Brain microvascular endothelial cell (primary cell): ENCODE measurements around the gene PON3.

Source experiments
- DNase-seq: peaks from one replicate; pipeline ENCODE4 v3.0.0-alpha.2; 2020
- H3K27ac ChIP-seq: fragments of 250-450 bp; sonication (Bioruptor Pico); 2 replicates; pipeline ENCODE4 v1.5.1; 2020; ENCODE audit warnings: mild to moderate bottlenecking, moderate library complexity
- H3K27me3 ChIP-seq: fragments of 250-450 bp; sonication (Bioruptor Pico); replicated peaks from 2 replicates; pipeline ENCODE4 v1.5.1; 2020; ENCODE audit warnings: mild to moderate bottlenecking
- H3K36me3 ChIP-seq: fragments of 250-450 bp; sonication (Bioruptor Pico); replicated peaks from 2 replicates; pipeline ENCODE4 v1.5.1; 2020; ENCODE audit warnings: mild to moderate bottlenecking
- H3K4me3 ChIP-seq: 2 replicates; pipeline ENCODE4 v1.5.1; 2011; ENCODE audit warnings: low read depth, mild to moderate bottlenecking, control low read depth, low read length, moderate library complexity
- in situ Hi-C: cut with HindIII; loops from 2 replicates; pipeline ENCODE4 v1.10.0; 2017; ENCODE audit warnings: low sequenced_read_pairs, low pct_ligation_motif_present
- TF ChIP-seq, protein P1 (sequence below): IDR thresholded peaks from 2 replicates; pipeline ENCODE4 v1.5.1; 2011; ENCODE audit warnings: low read depth, mild to moderate bottlenecking, moderate library complexity, low read length, control low read depth, inconsistent platforms; ENCODE audit errors: missing control alignments

Gene PON3

GRCh38 chr7:95323410-95324129 lies 72.6 kb downstream of the PON3 start:
- no peak for DNase-seq
- Histone ChIP-seq H3K27me3 (no peaks in the 10 kb centered on the region), H3K4me3 (no peak overlapping the region), H3K36me3 (no peaks in the 10 kb centered on the region), H3K27ac (no peak overlapping the region)
- TF ChIP-seq, protein P1, sequence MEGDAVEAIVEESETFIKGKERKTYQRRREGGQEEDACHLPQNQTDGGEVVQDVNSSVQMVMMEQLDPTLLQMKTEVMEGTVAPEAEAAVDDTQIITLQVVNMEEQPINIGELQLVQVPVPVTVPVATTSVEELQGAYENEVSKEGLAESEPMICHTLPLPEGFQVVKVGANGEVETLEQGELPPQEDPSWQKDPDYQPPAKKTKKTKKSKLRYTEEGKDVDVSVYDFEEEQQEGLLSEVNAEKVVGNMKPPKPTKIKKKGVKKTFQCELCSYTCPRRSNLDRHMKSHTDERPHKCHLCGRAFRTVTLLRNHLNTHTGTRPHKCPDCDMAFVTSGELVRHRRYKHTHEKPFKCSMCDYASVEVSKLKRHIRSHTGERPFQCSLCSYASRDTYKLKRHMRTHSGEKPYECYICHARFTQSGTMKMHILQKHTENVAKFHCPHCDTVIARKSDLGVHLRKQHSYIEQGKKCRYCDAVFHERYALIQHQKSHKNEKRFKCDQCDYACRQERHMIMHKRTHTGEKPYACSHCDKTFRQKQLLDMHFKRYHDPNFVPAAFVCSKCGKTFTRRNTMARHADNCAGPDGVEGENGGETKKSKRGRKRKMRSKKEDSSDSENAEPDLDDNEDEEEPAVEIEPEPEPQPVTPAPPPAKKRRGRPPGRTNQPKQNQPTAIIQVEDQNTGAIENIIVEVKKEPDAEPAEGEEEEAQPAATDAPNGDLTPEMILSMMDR: no peak
- in situ Hi-C loops: no loop called here

GRCh38 chr7:95322854-95323253 lies 73.3 kb downstream of the PON3 start:
- in situ Hi-C loops: no loop called here
- DNase-seq: peak; percentile 24
- Histone ChIP-seq H3K27ac (no peak overlapping the region), H3K36me3 (no peaks in the 10 kb centered on the region), H3K4me3 (no peak overlapping the region), H3K27me3 (no peaks in the 10 kb centered on the region)
- TF ChIP-seq, protein P1: no peak

GRCh38 chr7:95322396-95322795 lies 73.8 kb downstream of the PON3 start:
- in situ Hi-C loops: no loop called here
- Histone ChIP-seq H3K27ac (no peak overlapping the region), H3K4me3 (no peak overlapping the region), H3K36me3 (no peaks in the 10 kb centered on the region), H3K27me3 (no peaks in the 10 kb centered on the region)
- TF ChIP-seq, protein P1: no peak
- peak; percentile 10 for DNase-seq

- in situ Hi-C loops: no loop called here
- Histone ChIP-seq H3K27ac (no peak overlapping the region), H3K4me3 (no peak overlapping the region), H3K36me3 (no peaks in the 10 kb centered on the region), H3K27me3 (no peaks in the 10 kb centered on the region)
- TF ChIP-seq, protein P1: no peak
- DNase-seq: no peak
Measured at GRCh38 chr7:95321720-95322119, 74.5 kb downstream of the PON3 start.

- TF ChIP-seq, protein P1: no peak
- DNase-seq: no peak
- in situ Hi-C loops: no loop called here
- no peaks in the 10 kb centered on the region for H3K27me3 ChIP-seq
- no peak overlapping the region for H3K27ac ChIP-seq
- H3K36me3 ChIP-seq: no peaks in the 10 kb centered on the region
- H3K4me3 ChIP-seq: no peak overlapping the region
Measured at GRCh38 chr7:95320651-95321050, 75.5 kb downstream of the PON3 start.

GRCh38 chr7:95319570-95319969 lies 76.6 kb downstream of the PON3 start:
- no peak for DNase-seq
- in situ Hi-C loops: no loop called here
- Histone ChIP-seq H3K4me3 (no peak overlapping the region), H3K36me3 (no peaks in the 10 kb centered on the region), H3K27ac (no peak overlapping the region), H3K27me3 (no peaks in the 10 kb centered on the region)
- TF ChIP-seq, protein P1: no peak
